Bronchial epithelial cell (primary cell): ENCODE measurements around the gene CHPF. TPM values are rescaled to one million over a fixed set of nuclear protein-coding genes. Genes with fewer than 3 reads are reported as not detected.

ENCODE experiments used
- DNase-seq: peaks from one replicate; pipeline ENCODE4 v3.0.0-alpha.2; 2010; ENCODE audit warnings: low read depth
- FAIRE-seq: peaks from 2 replicates; lab custom pipeline; 2011; peaks lifted over from hg19 to GRCh38; lab: Jason Lieb, UNC
- H3K27me3 ChIP-seq: 2 replicates; pipeline ENCODE4 v1.5.1; 2011; ENCODE audit warnings: low read length; ENCODE audit not compliant: control insufficient read depth, insufficient read depth
- H3K36me3 ChIP-seq: 2 replicates; pipeline ENCODE4 v1.5.1; 2011; ENCODE audit warnings: low read length; ENCODE audit not compliant: control insufficient read depth, insufficient read depth
- H3K4me3 ChIP-seq: 2 replicates; pipeline ENCODE4 v1.5.1; 2011; ENCODE audit warnings: mild to moderate bottlenecking, low read depth, low read length, control low read depth
- CTCF ChIP-seq: IDR thresholded peaks from 2 replicates; pipeline ENCODE4 v1.5.1; 2011; ENCODE audit warnings: mild to moderate bottlenecking, moderate library complexity, low read length, control low read depth, inconsistent platforms; ENCODE audit not compliant: insufficient read depth, severe bottlenecking
- total RNA-seq: library from RNA; depleted of rRNA; stranded (reverse); fragments of >200 nt; gene quantifications from 2 replicates; pipeline ENCODE4 v1.2.1, GENCODE V29; 2014

CHPF gene
- total RNA-seq, 1 donor from 2014 or later: 52.7 TPM

GRCh38 chr2:219507581-219508443, 35.8 kb downstream of the CHPF start:
- peaks cover 25% of the 10 kb centered on the region for H3K27me3 ChIP-seq
- FAIRE-seq (no peak), DNase-seq (no peak)
- H3K36me3 ChIP-seq: peaks cover 14% of the 10 kb centered on the region
- H3K4me3 ChIP-seq: no peak overlapping the region
- no peak for TF ChIP-seq CTCF

GRCh38 chr2:219506802-219507526, 36.6 kb downstream of the CHPF start:
- no peak for TF ChIP-seq CTCF
- Histone ChIP-seq H3K36me3 (peaks cover 19% of the 10 kb centered on the region), H3K27me3 (peaks cover 17% of the 10 kb centered on the region), H3K4me3 (no peak overlapping the region)
- no peak for DNase-seq
- FAIRE-seq: no peak

GRCh38 chr2:219506153-219506801, 37.3 kb downstream of the CHPF start:
- FAIRE-seq (no peak), DNase-seq (no peak)
- Histone ChIP-seq H3K27me3 (peaks cover 13% of the 10 kb centered on the region), H3K36me3 (peaks cover 21% of the 10 kb centered on the region), H3K4me3 (no peak overlapping the region)
- no peak for TF ChIP-seq CTCF

- DNase-seq: no peak
- Histone ChIP-seq H3K36me3 (peaks cover 21% of the 10 kb centered on the region), H3K4me3 (no peak overlapping the region), H3K27me3 (peaks cover 7% of the 10 kb centered on the region)
- FAIRE-seq: no peak
- TF ChIP-seq CTCF: no peak
Measured at GRCh38 chr2:219505585-219505984, 38.0 kb downstream of the CHPF start.

GRCh38 chr2:219502618-219503017, 41.0 kb downstream of the CHPF start:
- Histone ChIP-seq H3K4me3 (no peak overlapping the region), H3K27me3 (no peaks in the 10 kb centered on the region), H3K36me3 (peaks cover 21% of the 10 kb centered on the region)
- DNase-seq (no peak), FAIRE-seq (no peak)
- TF ChIP-seq CTCF: no peak
